SK-N-SH treated with all-trans-retinoic acid at 6 μM for 48 hours (cell line): ENCODE measurements around the gene SLC18A3.

Source experiments
- ATAC-seq: fragments of 200-7000 bp; cut with Tn5 transposase; 3 replicates; pipeline ENCODE4 v1.9.1; 2020; ENCODE audit warnings: mild to moderate bottlenecking, moderate library complexity
- ARNTL ChIP-seq: fragments of 450-650 bp; formaldehyde crosslinking; IDR thresholded peaks from 2 replicates; pipeline ENCODE4 v1.5.0; 2020; ENCODE audit warnings: low read depth, mild to moderate bottlenecking, moderate library complexity, borderline replicate concordance
- CREB5 ChIP-seq: fragments of 250-450 bp; sonication (Bioruptor Pico); IDR thresholded peaks from 2 replicates; pipeline ENCODE4 v1.5.1; 2020; ENCODE audit warnings: low read depth, mild to moderate bottlenecking, moderate library complexity
- CSDC2 ChIP-seq: fragments of 250-450 bp; sonication (Bioruptor Pico); IDR thresholded peaks from 2 replicates; pipeline ENCODE4 v1.5.0; 2020; ENCODE audit warnings: mild to moderate bottlenecking, moderate library complexity
- CSRNP3 ChIP-seq: fragments of 250-450 bp; sonication (Bioruptor Pico); IDR thresholded peaks from 2 replicates; pipeline ENCODE4 v1.5.1; 2021; ENCODE audit warnings: mild to moderate bottlenecking, moderate library complexity
- ESRRG ChIP-seq: fragments of 250-450 bp; sonication (Bioruptor Pico); IDR thresholded peaks from 2 replicates; pipeline ENCODE4 v1.6.1; 2021; ENCODE audit warnings: mild to moderate bottlenecking
- GLIS3 ChIP-seq: fragments of 250-450 bp; sonication (Bioruptor Pico); IDR thresholded peaks from 2 replicates; pipeline ENCODE4 v1.5.0; 2020; ENCODE audit warnings: mild to moderate bottlenecking, moderate library complexity
- ISL1 ChIP-seq: fragments of 250-450 bp; sonication (Bioruptor Pico); IDR thresholded peaks from 2 replicates; pipeline ENCODE4 v2.1.2; 2022; ENCODE audit warnings: mild to moderate bottlenecking, moderate library complexity
- OSR1 ChIP-seq: fragments of 250-450 bp; sonication (Bioruptor Pico); IDR thresholded peaks from 2 replicates; pipeline ENCODE4 v1.8.0; 2022; ENCODE audit warnings: moderate library complexity, mild to moderate bottlenecking, inconsistent platforms
- PPARA ChIP-seq: fragments of 250-450 bp; sonication (Bioruptor Pico); IDR thresholded peaks from 2 replicates; pipeline ENCODE4 v1.5.0; 2020; ENCODE audit warnings: mild to moderate bottlenecking, borderline replicate concordance
- RARB ChIP-seq: fragments of 250-450 bp; sonication (Bioruptor Pico); IDR thresholded peaks from 2 replicates; pipeline ENCODE4 v1.8.0; 2021; ENCODE audit warnings: mild to moderate bottlenecking, moderate library complexity
- SNAI2 ChIP-seq: fragments of 250-450 bp; sonication (Bioruptor Pico); IDR thresholded peaks from 2 replicates; pipeline ENCODE4 v1.5.0; 2020; ENCODE audit warnings: mild to moderate bottlenecking, moderate library complexity
- TCF4 ChIP-seq: fragments of 250-450 bp; sonication (Bioruptor Pico); IDR thresholded peaks from 2 replicates; pipeline ENCODE4 v1.8.0; 2021; ENCODE audit warnings: mild to moderate bottlenecking, moderate library complexity, borderline replicate concordance
- TOX ChIP-seq: fragments of 250-450 bp; sonication (Bioruptor Pico); IDR thresholded peaks from 2 replicates; pipeline ENCODE4 v1.8.0; 2021; ENCODE audit warnings: mild to moderate bottlenecking, moderate library complexity, borderline replicate concordance
- ZC3H10 ChIP-seq: fragments of 250-450 bp; sonication (Bioruptor Pico); IDR thresholded peaks from 2 replicates; pipeline ENCODE4 v1.5.1; 2021; ENCODE audit warnings: mild to moderate bottlenecking, moderate library complexity
- ZFP30 ChIP-seq: fragments of 450-650 bp; formaldehyde crosslinking; IDR thresholded peaks from 2 replicates; pipeline ENCODE4 v1.5.0; 2022; ENCODE audit warnings: mild to moderate bottlenecking, moderate library complexity
- ZNF565 ChIP-seq: fragments of 450-650 bp; formaldehyde crosslinking; conservative IDR thresholded peaks from 2 replicates; pipeline ENCODE4 v1.5.0; 2020; ENCODE audit warnings: low read depth, mild to moderate bottlenecking, moderate library complexity
- ZNF70 ChIP-seq: fragments of 450-650 bp; formaldehyde crosslinking; IDR thresholded peaks from 2 replicates; pipeline ENCODE4 v1.5.0; 2020; ENCODE audit warnings: mild to moderate bottlenecking, moderate library complexity
- ZNF8 ChIP-seq: fragments of 450-650 bp; formaldehyde crosslinking; IDR thresholded peaks from 2 replicates; pipeline ENCODE4 v1.5.0; 2020; ENCODE audit warnings: mild to moderate bottlenecking, moderate library complexity
- TF ChIP-seq, protein P1 (sequence below): fragments of 250-450 bp; sonication (Bioruptor Pico); IDR thresholded peaks from 2 replicates; pipeline ENCODE4 v1.5.0; 2020; ENCODE audit warnings: mild to moderate bottlenecking, moderate library complexity
- TF ChIP-seq, protein P2 (sequence below): fragments of 250-450 bp; sonication (Bioruptor Pico); IDR thresholded peaks from 2 replicates; pipeline ENCODE4 v1.8.0; 2021; ENCODE audit warnings: low read depth, mild to moderate bottlenecking, moderate library complexity, borderline replicate concordance
- TF ChIP-seq, protein P3 (sequence below): fragments of 250-450 bp; sonication (Bioruptor Pico); IDR thresholded peaks from 2 replicates; pipeline ENCODE4 v1.8.0; 2020; ENCODE audit warnings: mild to moderate bottlenecking, moderate library complexity, borderline replicate concordance

SLC18A3 gene

DNA sequence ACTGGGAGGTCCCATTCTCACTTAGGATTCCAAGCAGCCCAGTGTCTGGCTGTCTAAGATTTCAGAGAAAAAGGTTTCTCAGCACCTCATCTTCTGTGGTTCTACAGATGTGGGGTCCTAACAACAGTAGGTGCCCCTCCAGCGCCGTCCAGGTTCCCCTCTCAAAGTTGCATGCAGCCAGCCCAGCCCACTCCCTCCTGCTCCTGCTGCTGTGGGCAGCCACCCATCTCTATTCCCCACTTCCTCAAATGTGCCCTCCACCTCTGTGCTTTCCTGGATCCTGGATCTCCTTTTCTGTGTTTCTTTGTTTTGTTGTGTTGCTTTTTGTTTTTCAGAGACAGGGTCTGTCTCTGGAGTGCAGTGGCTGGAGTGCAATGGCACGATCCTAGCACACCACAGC is 13.3 kb upstream of the SLC18A3 start:
- TF ChIP-seq, protein P1, sequence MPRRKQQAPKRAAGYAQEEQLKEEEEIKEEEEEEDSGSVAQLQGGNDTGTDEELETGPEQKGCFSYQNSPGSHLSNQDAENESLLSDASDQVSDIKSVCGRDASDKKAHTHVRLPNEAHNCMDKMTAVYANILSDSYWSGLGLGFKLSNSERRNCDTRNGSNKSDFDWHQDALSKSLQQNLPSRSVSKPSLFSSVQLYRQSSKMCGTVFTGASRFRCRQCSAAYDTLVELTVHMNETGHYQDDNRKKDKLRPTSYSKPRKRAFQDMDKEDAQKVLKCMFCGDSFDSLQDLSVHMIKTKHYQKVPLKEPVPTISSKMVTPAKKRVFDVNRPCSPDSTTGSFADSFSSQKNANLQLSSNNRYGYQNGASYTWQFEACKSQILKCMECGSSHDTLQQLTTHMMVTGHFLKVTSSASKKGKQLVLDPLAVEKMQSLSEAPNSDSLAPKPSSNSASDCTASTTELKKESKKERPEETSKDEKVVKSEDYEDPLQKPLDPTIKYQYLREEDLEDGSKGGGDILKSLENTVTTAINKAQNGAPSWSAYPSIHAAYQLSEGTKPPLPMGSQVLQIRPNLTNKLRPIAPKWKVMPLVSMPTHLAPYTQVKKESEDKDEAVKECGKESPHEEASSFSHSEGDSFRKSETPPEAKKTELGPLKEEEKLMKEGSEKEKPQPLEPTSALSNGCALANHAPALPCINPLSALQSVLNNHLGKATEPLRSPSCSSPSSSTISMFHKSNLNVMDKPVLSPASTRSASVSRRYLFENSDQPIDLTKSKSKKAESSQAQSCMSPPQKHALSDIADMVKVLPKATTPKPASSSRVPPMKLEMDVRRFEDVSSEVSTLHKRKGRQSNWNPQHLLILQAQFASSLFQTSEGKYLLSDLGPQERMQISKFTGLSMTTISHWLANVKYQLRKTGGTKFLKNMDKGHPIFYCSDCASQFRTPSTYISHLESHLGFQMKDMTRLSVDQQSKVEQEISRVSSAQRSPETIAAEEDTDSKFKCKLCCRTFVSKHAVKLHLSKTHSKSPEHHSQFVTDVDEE = no peak
- TF ChIP-seq CSDC2 (CRISPR knock-in tag) = no peak
- no peak for TF ChIP-seq GLIS3 (CRISPR knock-in tag)
- no peak for TF ChIP-seq ZNF565 (CRISPR knock-in tag)
- no peak for TF ChIP-seq ZFP30 (CRISPR knock-in tag)
- TF ChIP-seq, protein P2, sequence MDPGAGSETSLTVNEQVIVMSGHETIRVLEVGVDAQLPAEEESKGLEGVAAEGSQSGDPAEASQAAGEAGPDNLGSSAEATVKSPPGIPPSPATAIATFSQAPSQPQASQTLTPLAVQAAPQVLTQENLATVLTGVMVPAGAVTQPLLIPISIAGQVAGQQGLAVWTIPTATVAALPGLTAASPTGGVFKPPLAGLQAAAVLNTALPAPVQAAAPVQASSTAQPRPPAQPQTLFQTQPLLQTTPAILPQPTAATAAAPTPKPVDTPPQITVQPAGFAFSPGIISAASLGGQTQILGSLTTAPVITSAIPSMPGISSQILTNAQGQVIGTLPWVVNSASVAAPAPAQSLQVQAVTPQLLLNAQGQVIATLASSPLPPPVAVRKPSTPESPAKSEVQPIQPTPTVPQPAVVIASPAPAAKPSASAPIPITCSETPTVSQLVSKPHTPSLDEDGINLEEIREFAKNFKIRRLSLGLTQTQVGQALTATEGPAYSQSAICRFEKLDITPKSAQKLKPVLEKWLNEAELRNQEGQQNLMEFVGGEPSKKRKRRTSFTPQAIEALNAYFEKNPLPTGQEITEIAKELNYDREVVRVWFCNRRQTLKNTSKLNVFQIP (CRISPR knock-in tag) = no peak
- TF ChIP-seq, protein P3, sequence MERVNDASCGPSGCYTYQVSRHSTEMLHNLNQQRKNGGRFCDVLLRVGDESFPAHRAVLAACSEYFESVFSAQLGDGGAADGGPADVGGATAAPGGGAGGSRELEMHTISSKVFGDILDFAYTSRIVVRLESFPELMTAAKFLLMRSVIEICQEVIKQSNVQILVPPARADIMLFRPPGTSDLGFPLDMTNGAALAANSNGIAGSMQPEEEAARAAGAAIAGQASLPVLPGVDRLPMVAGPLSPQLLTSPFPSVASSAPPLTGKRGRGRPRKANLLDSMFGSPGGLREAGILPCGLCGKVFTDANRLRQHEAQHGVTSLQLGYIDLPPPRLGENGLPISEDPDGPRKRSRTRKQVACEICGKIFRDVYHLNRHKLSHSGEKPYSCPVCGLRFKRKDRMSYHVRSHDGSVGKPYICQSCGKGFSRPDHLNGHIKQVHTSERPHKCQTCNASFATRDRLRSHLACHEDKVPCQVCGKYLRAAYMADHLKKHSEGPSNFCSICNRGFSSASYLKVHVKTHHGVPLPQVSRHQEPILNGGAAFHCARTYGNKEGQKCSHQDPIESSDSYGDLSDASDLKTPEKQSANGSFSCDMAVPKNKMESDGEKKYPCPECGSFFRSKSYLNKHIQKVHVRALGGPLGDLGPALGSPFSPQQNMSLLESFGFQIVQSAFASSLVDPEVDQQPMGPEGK = no peak
- no peak for TF ChIP-seq ZNF8
- TF ChIP-seq SNAI2 (CRISPR knock-in tag) = no peak
- no peak for TF ChIP-seq OSR1 (CRISPR knock-in tag)
- no peak for TF ChIP-seq TCF4
- no peak for TF ChIP-seq ARNTL (CRISPR knock-in tag)
- TF ChIP-seq RARB (CRISPR knock-in tag) = no peak
- no peak for ATAC-seq

GRCh38 chr10:49597426-49598163 is 12.5 kb upstream of the SLC18A3 start:
- TF ChIP-seq ZNF565 (CRISPR knock-in tag) (no peak), SNAI2 (CRISPR knock-in tag) (no peak), ZC3H10 (CRISPR knock-in tag) (no peak), ZFP30 (CRISPR knock-in tag) (no peak), RARB (CRISPR knock-in tag) (no peak), GLIS3 (CRISPR knock-in tag) (no peak), PPARA (no peak), CSRNP3 (CRISPR knock-in tag) (no peak)
- ATAC-seq = no peak

GRCh38 chr10:49598164-49598856 is 11.8 kb upstream of the SLC18A3 start:
- TF ChIP-seq ISL1 (no peak), ARNTL (CRISPR knock-in tag) (no peak), TOX (CRISPR knock-in tag) (no peak), ZNF8 (no peak), ZNF565 (CRISPR knock-in tag) (no peak), CSRNP3 (CRISPR knock-in tag) (no peak), ZNF70 (CRISPR knock-in tag) (no peak), TCF4 (no peak), ESRRG (CRISPR knock-in tag) (no peak), PPARA (no peak), ZFP30 (CRISPR knock-in tag) (no peak), CREB5 (CRISPR knock-in tag) (no peak)
- TF ChIP-seq, protein P2 (CRISPR knock-in tag) = no peak
- TF ChIP-seq, protein P3 = no peak
- no peak for ATAC-seq
